NCI-H2029 treated with DMSO at 0.1 percent for 48 hours (cell line): ENCODE measurements around the gene LCNL1.
A peak's percentile ranks its signal among the peaks of the same experiment; 100 is the strongest.

ENCODE experiments used
- DNase-seq: peaks from one replicate; lab custom pipeline; 2025; lab: John Stamatoyannopoulos, UW

Gene LCNL1

DNA sequence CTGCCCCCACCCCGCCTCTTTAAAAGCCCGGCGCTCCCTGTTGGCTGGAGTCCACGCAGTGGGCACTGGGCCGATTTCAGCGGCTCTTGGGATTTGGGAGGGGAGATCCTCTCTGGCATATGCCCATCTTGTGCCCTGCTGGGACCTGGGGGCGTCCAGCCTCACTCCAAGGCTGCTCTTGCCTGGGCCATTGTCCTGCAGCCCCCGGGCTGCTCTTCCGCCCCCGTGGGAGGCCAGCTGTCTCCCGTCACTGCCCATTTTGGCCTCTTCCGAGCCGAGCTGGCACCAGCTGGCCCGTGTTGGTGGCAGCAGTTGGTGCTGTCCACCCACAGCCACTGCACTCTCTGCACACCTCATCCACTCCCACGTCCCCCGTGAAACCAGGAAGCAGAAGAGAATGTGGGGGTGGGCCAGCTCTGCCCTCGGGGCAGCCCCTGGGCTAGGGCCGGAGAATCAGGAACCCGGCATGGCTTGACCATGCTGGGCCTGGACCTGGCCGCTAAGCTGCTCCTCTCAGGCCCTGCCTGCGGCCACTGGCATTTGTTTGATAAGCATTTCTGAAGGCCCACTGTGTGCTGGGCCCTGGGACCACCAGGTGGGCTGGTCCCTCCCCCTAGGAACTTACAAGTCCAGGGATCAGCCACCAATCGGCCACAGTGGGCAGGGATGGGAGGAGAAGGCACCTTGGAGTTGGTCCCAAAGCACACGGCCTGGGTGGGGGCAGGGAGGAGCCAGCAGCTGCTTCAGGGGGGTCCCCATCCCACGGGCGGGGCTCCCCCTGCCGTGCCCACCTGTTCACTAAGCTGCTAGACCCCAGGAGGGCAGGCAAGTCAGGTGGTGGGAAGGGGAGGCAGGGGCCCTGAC lies 35.5 kb upstream of the LCNL1 start:
- no peak for DNase-seq

DNA sequence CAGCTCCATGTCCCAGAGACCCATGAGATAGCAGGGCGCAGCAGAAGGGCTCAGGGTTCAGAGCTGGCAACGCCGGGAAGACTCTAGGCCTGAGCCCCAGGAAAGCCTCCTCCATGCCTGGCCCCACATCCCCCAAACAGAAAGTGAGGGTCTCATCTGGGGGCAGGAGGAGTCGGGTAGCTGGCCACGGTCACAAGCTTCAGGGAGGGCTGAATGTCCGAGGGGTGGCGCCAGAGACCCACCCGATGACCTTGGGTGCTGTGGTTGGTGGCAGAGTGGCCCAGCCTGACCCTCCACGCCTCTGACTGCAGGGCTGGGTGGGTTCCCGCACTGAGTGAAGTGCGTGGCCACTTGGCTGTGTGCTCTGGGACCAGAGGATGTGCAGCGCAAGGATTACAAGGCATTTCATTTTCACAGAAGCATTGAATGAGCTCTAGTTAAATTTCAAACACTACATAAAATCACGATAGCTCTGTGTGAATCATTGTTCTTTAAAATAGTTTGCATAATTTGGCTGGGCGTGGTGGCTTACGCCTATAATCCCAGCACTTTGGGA lies 34.8 kb upstream of the LCNL1 start:
- DNase-seq: no peak

DNA sequence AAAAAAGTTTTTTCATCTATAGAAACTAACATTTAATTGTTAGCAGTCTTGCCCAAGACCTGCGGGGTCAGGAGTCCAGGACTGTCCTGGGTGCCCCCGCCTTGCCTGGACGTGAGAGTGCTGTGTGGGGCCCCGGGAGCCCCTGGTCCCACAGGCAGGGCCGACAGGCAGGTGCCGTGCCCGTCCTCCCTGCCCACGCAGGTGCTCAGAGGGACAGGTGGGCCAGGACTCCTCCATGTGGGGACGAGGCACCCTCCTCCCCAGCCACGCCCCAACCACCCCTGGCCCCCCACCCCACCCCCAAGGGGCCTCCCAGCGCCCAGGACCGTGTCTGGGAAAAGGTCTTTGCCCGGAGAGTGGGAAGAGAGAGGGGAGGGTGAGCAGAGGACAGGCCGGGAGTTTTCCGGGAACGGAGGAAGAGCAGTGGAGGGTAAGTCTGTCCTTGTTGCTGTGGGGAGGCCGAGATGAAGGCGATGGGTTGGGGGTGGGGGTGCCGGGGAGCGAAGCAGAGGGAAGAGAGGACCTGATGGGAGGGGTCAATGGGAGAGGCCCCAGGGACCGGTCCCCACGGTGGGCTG lies 33.5 kb upstream of the LCNL1 start:
- no peak for DNase-seq

DNA sequence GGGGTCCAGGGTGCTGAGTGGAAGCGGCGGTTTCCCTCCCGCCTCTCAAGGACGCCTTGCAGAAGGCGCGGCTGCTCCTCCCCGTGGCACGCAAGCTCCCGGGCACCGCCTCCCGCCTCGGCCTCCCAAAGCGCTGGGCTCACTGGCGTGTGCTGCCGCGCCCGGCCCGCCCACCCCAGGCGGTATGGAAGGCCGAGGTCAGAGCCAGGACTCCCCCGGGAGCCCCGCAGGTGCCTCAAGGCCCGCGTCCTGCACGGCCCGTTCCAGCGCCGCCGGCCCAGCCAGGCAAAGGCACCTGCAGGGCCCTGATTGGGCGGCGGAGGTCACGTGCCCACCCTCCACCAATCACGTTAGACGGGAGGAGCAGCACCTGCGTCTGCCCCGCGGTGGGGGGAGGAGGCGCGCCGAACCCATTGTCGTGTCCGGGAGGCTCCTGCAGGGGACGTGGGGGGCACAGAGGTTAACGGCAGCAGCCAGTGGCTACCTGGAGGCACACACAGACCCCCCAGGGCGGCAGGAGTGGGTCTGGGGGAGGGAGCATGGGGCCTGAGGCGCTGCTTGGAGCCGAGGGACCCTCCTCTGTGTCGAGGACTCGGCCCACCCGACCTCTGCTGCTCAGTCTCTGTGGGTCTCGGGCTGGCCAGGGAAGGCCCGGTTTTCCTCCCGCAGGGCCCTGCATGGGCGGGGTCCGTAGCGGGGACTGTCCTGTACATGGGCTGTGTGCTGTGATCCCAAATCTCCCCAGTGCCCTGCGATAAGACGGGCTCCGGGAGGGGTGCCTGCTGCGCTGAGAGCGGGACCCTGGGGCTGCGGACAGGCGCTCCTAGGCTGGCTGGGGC lies 32.8 kb upstream of the LCNL1 start:
- DNase-seq: peak; percentile 67

DNA sequence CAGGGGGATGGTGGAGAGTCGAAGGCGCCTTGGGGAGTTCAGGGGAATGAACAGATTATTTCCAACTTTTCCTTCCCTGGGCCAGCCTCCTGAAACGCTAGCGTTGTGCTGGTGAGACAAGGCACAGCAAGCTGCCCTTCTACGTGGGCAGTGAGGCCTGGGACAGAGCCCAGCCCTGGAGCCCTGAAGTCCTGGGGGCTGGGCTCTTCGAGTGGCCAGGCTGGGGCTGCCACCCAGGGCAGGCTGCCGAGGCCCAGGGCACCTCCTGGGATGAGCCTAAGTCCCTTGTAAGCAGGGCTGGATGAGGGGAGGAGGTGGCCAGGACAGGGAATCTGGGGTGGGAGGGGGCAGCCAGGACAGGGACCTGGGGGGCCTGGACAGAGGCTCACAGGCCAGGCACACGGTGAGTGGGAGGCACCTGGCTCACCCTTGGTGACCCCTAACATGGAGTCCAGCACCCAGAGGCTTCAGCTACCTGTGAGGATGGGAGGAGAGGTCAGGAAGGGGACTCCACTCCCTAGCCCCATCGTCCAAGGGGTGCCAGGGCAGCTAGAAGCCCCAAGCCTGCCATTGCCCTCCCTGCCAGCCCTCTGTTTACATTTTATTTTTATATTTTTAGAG lies 32.0 kb upstream of the LCNL1 start:
- DNase-seq: no peak

DNA sequence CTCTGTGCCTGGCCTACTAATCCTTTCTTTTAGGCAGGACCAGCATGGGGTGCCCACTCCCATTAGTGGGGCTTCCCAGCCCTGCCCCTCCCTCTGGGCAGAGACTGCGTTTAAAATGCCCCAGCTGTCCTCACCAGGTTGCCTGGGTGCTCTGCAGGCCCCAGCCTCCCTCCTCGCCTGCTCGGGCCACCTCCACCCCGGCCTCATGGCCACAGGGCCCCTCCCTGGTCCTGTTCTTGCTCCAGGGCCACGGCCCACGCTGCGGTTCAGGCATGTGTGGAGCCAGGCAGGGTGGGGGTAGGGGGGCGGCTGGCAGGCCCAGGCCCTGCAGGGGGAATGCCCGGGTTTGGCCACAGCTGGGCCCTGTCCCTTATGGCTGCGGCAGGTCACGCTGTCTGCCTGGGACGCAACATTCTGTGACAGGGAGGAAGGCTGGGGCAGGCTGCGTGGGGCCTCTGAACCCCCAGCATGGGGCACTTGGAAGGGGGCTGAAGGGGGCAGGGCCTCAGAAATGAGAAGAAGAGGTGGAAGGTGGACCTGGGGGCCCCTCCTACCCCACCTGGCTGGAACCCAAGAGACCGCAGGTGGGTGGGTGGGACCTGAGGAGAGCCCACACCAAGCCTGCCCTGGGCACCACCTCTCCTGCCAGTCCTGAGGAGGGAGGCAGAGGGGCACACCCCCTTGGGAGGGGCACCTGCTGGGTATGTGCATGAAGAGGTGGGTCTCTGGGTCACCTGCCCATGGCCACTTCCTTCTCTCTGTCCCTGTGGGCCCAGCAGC lies 31.1 kb upstream of the LCNL1 start, which contains the start of gene LCN12:
TSS of gene LCN12 (plus strand) at position 733 of the 780 bp plus-strand sequence. CDS start 55 bp downstream, outside the sequence.
- DNase-seq: no peak

DNA sequence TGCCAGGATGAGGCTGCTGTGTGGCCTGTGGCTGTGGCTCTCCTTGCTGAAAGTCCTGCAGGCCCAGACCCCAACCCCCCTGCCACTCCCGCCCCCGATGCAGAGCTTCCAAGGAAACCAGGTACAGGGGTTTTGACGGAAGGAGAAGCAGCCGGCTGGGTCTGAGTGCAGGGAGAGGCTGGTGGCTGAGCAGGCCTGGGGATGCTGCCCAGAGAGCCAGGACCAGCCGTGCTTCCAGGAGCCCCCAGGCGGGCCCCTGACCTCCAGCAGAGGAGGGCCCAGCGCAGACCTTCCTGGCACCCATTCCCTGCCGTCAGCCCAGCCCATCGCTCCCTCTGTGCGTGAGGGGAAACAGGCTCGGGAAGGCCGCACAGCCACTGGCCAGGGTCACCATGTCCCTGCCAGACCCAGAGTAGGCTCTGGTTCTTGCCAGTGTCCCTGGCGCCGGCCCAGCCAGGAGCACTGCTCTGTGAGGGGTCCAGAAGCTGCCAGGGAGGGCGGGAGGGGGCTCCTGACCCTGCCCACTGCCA lies 30.4 kb upstream of the LCNL1 start:
- no peak for DNase-seq

DNA sequence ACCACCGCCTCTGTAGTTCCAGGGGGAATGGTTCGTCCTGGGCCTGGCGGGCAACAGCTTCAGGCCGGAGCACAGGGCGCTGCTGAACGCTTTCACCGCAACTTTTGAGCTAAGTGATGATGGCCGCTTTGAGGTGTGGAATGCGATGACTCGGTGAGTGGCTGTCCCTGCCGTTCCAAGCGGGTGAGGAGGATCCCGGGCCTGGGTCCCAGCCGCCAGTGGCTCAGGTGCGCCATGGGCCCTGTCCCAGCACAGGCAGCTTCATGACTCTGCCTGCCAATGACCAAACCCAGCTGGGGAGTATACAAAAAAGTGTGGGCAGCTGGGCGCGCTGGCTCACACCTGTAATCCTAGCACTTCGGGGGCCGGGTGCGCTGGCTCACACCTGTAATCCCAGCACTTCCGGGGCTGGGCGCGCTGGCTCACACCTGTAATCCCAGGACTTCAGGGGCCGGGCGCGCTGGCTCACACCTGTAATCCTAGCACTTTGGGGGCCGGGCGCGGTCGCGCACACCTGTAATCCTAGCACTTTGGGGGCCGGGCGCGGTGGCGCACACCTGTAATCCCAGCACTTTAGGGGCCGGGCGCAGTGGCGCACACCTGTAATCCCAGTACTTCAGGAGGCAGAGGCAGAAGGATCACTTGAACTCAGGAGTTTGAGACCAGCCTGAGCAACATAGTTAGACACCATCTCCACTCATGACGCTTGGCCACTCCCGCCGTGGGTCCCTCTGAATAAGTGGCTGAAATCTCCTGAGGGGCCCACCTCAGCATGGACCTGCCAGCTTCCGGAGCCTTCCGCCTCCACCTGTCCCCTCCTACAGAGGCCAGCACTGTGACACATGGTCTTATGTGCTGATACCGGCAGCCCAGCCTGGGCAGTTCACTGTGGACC lies 29.7 kb upstream of the LCNL1 start:
- DNase-seq: no peak

DNA sequence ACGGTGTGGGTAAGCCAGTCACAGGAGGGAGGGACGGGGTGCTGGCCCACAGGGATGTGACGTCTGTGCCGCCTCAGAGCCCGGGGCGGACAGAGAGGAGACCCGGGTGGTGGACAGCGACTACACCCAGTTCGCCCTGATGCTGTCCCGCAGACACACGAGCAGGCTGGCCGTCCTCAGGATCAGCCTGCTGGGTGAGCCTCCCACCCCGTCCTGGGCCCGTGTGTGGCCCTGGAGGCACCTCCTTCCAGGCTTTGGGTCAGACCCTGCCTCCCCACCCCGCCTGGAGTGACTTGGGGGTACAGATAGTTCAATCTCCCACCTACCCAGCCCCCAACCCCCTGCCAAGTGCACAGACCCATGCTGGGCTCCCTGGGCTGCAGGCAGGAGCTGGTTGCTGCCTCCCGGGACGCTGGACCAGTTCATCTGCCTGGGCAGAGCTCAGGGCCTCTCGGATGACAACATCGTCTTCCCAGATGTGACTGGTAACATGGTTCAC lies 29.0 kb upstream of the LCNL1 start:
- DNase-seq: no peak

DNA sequence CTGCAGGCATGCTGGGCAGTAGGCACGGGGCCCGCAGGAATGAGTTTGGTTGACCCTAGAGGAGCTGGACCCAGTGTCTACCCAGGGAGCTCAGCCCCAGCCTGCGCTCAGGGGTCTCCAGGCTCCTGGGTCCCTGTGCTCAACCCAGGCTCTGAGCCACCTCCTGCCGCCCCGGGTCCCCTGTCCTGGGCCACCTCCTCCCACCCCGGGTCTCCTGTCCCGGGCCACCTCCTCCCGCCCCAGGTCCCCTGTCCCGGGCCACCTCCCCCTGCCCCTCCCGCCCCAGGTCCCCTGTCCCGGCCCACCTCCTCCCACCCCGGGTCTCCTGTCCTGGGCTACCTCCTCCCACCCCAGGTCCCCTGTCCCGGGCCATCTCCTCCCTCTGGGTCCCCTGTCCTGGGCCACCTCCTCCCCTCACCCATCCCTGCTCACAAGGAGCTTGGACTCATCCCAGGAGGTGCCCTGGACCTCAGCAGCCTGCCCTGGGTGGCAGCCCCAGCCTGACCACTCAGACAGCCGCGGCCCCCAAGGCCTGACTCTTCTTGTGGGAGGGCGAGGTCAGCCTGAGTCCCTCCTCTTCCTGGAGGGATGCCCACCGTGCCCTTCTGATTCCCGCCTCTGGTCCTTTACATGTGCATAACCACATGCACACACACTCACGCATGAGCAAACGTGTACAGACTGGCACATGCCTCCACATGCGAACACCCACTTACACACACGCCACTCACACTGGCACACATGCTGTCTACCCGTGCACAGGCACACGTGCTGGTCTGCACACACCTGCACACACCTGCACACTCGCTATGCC lies 28.3 kb upstream of the LCNL1 start:
- no peak for DNase-seq

DNA sequence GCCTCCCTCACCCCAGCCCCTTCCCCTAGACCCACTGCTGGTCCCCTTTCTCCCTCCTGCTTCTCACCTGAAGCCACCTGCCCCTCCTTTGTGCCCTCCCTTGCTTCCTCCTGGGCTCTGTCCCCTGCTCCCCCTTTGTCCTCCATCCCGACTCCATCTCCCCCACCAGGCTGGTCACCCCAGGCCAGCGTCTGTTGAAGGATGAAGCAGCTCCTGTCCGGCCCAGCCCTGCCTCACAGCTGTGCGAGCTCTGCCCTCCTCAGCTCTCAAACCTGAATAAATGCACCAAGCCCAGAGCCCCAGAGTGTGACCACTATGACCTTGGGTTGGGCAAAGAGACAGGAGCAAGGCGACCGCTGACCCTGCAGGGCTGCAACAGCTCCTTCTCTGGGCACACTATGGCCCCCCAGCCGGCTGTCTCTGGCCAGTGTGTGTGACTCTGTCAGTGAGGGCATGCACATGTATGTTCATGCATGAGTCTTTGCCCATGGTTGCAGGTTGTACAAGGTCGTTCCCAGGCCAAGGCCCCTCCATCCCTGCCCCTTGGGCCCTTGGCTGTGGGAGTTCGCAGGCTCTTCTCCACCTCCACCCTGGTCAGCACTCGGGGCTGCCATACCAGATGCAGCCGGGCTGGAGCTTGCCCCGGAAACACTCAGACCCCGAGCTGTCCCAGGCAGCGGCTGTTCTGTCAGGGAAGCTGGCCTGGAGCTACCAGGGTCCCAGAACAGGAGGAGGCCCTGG lies 27.4 kb upstream of the LCNL1 start:
- DNase-seq: no peak

DNA sequence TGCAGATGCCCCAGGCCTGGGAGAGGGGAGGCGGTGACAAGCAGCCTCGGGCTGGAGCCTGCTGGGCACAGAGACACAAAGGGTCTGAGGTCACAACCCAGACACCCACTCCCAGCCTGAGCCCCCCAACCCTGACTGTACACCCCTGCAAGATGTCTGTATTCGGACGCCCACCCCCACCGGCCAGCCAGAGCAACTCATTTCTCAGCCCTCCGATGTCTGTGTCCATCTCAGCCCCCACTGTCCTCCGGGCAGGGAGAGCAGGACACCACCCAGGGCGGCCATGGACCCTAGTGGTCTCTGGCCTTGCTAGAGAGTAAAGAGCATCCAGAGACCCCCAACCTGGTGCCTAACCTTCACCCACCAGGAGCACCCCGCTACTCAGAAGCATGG lies 26.9 kb upstream of the LCNL1 start:
- no peak for DNase-seq

DNA sequence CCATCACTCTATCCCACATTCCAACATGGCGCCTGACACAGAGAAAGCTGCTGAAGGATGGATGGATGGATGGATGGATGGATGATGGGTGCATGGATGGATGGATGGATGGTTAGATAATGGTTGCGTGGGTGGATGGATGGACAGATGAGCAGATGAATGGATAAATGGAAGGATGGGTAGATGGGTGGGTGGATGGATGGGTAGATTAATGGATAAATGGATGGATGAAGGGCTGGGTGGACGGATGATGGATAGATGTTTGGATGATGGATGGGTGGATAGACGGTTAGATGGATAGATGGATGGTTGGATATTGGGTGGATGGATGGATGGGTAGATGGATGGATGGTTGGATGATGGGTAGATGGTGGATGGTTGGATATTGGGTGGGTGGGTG lies 26.2 kb upstream of the LCNL1 start:
- no peak for DNase-seq

DNA sequence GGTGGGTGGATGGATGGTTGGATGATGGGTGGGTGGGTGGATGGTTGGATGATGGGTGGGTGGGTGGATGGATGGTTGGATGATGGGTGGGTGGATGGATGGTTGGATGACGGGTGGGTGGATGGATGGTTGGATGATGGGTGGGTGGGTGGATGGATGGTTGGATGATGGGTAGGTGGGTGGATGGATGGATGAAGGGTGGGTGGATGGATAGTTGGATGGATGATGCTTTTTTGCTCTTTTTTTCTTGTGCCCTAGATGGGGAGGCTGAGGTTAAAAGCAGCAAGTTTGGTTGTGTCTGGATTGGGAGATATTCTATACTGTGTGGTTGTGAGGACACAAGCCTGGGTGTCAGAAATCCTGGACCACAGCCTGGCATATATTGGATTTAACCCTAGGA lies 25.3 kb upstream of the LCNL1 start:
- DNase-seq: no peak

DNA sequence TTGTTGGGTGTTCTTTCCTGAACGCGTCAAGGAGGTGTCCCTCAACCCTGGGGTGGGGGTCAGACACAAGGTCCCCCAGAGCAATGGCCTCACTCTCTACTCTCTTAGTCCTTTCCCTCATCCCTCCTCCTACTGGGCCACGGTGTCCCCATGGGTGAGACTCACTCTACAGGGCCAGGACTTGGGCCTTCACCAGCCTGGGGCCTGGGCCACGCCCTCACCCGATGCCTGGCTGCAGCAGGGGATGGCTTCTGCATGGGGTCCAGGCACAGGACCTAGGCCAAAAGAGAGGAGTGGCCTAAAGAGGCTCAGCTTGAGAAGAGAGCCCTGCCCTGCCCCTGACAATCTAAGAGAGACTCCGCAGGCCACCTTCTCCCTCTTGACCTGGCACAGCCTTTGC lies 24.9 kb upstream of the LCNL1 start:
- DNase-seq: no peak

DNA sequence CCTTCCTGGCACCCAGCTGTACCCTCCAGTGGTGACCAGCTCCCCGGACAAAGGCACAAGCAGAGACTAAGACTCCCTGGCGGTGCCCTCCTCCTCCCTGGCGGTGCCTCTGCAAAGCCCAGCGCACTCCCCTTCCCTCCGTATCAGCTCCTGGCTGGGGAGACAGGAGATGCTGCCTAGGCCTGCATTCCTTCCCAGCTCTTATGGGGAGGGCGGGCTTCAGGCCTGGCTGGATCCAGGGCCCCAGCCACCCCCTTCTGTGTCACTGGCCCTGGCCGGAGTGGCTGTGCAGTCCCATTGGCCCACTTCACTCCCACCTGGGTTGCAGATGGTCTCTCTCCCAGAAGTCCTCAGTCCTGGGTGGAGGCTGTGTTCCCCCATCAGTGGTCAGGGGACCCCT lies 24.3 kb upstream of the LCNL1 start:
- DNase-seq: no peak

DNA sequence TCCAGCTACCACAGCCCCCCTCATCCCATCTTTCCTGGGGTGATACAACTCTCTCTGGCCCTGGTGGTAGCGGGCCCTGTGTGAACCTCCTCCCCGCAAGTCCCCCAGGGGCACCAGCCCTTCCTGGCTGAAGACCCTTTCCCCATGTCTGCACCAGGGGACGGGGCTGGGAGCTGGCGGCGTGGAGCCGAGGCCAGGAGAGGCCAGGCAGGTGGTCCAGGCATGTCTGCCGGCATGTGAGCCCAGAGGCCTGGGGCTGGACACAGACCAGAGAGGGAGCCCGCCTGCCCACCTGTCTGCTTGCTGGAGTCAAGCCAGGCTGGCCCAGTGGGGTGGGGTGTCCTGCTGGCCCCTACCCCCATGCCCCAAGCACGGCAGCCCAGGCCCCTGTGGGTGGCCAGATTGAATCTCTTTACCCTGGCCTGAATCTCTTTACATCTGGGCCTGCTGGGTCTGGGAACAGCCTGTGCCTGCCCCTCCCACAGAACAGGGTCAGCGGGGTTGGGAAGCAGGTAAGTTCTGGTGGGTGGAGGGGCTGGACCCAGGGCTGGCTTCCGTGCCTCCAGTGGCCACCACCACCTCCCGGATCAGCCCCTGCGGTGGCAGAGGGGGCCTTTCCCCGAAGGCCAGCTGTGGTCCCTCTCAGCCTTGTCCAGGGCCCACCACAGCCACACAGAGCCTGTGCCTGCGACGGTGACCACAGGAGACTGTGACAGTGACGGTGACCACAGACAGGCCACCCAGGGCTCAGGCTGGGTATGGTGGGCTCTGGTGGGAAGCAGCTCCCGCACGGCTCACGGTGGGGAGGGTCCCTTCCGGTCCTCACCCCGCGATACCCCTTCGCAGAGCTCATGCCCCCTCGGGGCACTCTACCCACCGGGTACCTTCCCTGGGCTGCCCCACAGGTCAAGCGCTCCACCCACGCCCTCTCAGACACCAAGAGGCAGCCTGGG lies 23.6 kb upstream of the LCNL1 start:
- DNase-seq: no peak
